Umbilical cord (tissue), 2 donors: ENCODE measurements around the gene BDKRB2. TPM values are rescaled to one million over a fixed set of nuclear protein-coding genes. Genes with fewer than 3 reads are reported as not detected.

ENCODE experiments used
- DNase-seq: peaks from one replicate; pipeline ENCODE4 v3.0.0-alpha.2; 2015; ENCODE audit warnings: low spot score
- total RNA-seq: library from RNA; depleted of rRNA; stranded (reverse); fragments of >200 nt; gene quantifications from one replicate; pipeline ENCODE4 v1.2.3, GENCODE V29; 2014; ENCODE audit warnings: low replicate concordance; ENCODE audit not compliant: insufficient read depth

BDKRB2 gene
- total RNA-seq, 1 donor from 2014 or later = 7.0 TPM

DNA sequence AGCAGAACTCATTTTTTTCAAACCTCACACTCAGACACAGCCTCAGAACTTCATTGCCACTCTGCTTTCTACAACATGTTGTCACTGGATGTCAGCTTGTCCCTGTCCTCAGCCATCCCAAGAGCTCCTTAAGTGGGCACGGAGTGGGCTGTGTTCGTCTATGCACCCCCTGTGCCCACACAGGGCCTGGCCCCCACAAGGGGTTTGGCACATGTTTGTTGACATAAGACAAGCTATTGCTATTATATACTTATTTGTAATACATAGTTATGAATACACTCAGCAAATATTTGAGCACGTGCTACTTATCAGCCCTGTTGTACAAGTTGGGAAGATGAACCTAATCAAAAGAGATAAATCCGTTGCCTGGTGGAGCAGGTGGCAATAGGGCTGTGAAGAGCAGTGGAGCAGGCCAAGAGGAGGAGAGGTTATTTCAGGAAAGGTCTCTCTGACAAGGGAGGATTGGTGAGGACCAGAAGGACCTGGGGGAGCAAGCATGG is 47.1 kb downstream of the BDKRB2 start:
- no peak for DNase-seq

DNA sequence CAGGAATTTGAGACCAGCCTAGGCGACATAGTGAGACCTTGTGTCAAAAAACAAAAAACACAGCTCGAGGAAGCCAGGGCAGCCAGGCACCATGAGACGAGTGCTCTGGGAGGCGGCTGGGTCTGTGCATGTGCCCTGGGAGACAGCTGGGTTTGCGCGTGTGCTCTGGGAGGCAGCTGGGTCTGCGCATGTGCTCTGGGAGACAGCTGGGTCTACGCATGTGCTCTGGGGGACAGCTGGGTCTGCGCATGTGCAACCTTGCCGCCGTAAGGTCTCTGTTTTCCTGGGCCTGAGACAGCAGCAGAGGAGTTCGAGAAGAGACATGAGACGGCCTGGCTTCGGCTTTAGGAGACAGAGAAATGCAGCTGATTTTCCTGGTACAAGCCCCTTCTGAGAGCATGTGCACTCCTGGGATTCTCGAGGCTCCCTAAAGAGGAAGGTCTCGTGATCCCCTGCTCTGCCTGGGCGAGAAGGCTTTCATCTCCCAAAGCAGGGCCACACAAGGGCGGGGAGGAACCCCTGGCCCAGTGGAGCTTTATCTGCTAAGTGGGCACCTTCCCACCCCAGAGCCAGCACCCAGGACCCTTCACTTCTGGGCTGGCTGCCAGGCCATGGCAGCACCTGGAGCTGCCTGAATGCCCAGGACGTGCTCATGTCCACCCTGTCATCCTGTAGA is 47.8 kb downstream of the BDKRB2 start:
- DNase-seq = no peak

DNA sequence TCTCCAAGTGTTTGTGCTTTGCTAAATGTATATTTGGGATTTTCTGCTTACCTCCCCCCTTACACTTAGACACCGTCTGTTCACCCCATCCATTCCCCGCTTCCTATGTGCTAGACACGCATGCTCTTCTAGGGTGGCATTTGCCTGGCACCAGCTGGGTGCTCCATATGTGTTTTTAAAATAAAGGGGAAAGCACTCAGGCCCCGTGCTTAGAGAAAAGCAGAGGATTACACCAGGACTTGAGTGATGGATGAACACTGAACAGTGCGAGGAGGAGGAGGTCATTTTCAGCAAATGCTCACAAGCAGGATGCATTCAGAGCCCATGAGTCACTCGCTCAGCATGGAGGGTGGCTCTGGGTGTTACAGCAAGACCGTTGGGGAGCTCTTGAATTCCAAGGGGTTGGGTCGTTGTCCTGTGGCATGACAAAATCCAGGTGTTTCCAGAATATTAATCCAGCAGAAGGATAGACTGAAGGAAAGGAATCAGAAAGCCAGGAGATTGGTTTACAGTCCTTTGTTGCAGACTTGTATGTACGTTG is 48.4 kb downstream of the BDKRB2 start:
- DNase-seq = peak; percentile 96

DNA sequence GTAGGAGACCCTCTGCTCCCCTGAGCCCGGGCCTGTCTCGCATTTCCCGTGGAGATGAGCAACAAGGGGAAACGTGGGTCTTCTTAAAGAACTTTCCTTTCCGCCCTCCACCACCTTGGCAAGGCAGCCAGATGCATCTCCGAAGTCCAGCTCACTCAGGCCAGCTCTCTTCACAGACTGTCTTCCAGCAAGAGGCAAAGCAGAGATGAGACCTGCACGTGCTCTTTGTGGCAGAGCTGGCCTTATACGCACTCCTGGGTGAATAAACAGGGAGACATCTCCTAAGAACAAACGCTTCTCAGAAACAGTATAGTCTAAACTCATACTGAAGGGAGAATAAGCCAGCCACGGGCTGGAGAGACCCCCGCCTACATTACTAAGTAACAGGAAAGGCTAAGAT is 50.0 kb downstream of the BDKRB2 start:
- DNase-seq = peak; percentile 63

DNA sequence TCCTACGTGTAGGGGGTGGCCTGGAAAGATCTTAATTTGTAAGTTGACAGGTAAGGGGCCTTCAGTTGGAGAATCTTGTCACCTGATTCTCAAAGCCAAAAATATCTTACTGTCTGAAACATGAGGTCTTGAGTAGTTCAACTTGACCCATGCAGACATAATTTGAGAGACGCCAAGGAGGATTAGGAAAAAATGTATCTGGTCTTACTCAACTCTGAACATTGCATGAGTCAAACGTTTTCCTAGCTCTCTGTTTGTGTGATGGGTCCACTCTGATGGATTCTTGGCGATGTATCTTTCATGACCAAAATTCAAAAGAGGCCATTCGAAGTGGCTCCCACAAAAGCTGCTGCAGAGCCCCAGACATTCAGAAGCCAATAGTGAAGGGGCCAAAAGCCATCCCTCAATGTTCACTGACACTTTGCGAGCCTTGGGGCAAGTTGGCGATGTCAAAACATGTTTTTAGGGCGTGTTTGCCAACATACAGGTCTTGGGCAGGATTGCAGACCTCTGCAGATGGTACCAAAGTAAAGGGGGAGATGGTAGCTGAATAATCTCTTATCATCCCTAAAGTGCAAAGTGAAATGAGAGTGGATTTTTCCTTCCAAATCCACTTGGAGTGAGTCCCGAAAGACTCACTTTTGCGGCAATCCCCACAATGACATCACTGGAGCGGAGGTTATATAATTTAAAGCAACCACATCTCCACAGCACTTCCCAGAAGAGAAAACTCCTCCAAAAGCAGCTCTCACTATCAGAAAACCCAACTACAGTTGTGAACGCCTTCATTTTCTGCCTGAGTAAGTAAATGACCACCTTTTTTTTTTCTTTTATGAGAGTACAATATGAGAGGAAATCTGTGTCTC is 51.1 kb downstream of the BDKRB2 start, which contains the start of gene BDKRB1:
Gene BDKRB1, plus strand, starts transcription at position 710 of the 866 bp plus-strand sequence. CDS start 7,473 bp downstream, outside the sequence.
- DNase-seq = peak; percentile 98

DNA sequence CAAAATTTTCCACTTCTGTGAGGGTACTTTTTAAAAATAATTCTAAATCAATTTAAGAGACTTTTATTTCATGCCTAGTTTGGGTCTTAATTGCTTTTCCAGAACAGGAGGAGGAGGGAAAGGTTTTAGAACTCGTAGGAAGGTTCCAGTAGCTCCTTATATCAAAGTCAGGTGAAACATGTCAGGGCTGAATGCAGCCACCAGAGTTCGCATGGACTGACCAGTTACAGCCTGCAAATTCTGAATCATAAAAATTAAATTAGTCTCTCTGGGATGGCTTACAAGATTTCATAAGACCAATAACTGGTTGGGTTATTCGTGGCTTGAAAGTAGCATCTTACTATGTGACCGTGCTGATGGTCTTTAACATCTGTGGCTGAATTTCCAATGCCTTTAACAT is 51.8 kb downstream of the BDKRB2 start:
- DNase-seq = peak; percentile 61

DNA sequence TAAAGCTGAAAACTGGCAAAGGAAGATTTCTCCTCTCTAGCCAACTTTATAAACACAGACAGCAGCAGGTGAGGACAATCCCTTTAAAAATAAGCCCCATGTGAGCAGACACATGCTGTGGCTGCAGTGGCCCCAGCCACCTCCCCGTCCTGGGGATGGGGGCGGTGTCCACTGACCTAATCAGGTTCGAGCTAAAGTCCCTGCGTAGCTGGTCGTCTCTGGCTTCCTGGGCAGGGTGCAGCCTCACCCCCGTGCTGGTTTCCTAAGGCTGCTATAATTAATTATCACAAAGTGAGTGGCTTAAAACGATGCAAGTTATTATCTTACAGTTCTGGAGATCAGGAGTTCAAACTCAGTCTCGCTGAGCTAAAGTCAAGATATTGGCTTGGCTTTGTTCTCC is 52.4 kb downstream of the BDKRB2 start:
- DNase-seq = no peak

DNA sequence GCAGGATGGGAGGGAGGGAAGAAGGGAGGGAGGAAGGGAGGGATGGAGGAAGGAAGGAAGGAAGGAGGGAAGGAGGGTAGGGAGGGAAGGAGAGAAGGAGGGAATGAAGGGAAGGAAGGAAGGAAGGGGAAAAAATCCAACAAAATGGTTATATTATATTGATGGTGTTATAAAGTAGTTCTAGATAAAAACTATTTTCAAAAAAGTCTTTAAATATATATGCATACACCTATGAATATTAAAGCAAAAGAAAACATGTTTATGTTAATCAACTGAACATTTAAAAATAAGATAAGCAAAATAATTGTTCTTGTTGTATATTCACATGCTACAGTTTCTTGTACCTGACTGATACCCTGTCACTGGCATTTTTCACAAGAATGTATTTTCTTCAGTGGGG is 53.3 kb downstream of the BDKRB2 start:
- no peak for DNase-seq

DNA sequence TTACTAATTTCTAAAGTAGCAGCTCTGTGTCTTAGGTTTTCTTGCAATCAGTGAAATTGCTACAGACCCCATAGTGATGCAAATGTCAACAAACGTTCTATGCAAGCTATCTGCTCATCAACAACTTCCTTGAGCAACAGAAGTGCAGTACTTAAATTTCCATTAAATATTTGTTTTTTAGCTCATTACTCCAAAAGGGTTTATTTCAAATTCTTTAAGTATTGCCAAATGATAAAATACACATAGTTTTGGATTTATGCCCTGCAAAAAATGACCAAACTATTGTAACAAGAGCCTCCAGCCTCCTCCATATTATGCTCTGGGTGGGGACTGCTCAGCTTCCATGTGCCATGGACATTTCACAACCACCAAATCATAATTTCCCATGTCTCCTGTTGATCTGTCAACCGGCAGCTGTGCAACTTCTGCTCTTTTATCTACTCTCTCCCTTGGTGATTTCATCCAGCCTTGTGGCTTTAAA is 55.7 kb downstream of the BDKRB2 start:
- DNase-seq = peak; percentile 65

DNA sequence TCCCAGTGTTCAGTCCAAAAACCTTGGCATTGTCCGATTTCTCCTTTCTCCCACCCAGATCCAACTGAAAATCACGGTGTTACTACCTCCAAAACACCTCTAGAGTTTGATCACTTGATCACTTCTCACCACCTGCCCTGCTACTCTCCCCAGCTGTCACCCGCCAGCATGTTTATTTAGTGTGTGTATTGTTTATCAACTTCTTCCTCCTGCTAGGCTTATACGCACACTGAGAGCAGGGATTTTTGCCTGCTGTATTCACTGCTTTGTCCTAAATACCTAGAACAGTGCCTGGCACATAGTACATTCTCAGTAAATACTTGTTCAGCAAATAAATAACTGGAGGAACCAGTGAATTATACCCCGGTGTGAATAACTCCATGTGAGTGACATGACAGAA is 56.4 kb downstream of the BDKRB2 start:
- no peak for DNase-seq

DNA sequence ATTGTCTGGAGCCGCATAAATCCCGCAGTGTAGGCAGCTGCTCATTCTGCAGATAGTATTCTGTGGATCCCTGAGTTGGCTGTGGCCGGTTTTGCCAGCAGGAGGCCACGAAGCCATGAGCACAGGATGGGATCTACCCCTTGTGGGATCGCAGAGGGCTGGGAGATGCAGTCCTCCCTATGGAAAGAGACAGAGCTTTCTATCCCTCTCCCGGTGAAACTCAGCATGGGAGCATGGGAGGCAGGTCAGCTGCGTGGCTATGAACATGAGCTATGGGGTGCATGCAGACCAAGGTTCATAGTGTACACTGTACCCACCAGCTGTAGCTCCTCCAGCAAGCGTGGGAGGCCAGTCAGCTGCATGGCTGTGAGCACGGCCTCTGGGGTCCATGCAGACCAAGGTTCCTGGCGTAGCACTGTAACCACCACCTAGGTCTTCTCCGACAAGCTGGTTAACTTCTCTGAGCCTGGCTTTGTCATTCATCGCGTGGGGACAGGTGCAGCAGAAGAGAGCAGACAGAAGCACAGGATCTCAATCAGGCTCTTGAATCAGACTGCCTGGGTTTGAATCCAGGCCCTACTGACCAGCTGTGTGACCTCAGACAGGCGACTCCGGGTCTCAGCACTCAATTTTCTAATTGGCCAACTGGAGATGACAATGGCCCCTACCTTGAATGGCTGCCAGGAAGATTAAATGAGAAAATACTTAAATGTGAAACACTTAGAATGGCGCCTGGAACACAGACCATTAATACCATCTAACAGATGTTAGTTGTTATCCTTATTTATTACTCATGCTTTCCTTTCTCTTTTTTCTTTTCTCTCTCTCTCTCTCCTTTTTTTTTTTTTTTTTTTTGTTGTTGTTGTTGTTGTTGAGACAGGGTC is 57.4 kb downstream of the BDKRB2 start:
- DNase-seq = no peak

DNA sequence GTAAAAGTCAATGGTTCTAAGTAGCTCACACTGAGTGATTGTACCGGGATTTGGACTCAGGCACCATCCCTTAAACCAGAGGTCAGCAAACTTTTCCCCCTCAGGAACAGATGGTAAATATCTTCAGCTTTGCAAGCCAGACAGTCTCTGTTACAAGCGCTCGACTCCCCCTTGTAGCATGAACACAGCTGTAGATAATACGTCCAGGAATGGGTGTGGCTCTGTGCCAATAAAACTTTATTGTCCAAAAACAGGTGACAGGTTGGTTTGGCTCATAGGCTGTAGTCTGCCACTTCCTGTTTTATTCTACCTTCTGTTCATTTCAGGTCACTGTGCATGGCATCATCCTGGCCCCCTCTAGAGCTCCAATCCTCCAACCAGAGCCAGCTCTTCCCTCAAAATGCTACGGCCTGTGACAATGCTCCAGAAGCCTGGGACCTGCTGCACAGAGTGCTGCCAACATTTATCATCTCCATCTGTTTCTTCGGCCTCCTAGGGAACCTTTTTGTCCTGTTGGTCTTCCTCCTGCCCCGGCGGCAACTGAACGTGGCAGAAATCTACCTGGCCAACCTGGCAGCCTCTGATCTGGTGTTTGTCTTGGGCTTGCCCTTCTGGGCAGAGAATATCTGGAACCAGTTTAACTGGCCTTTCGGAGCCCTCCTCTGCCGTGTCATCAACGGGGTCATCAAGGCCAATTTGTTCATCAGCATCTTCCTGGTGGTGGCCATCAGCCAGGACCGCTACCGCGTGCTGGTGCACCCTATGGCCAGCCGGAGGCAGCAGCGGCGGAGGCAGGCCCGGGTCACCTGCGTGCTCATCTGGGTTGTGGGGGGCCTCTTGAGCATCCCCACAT is 58.9 kb downstream of the BDKRB2 start:
- DNase-seq = no peak

DNA sequence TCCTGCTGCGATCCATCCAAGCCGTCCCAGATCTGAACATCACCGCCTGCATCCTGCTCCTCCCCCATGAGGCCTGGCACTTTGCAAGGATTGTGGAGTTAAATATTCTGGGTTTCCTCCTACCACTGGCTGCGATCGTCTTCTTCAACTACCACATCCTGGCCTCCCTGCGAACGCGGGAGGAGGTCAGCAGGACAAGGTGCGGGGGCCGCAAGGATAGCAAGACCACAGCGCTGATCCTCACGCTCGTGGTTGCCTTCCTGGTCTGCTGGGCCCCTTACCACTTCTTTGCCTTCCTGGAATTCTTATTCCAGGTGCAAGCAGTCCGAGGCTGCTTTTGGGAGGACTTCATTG is 59.5 kb downstream of the BDKRB2 start:
- no peak for DNase-seq

DNA sequence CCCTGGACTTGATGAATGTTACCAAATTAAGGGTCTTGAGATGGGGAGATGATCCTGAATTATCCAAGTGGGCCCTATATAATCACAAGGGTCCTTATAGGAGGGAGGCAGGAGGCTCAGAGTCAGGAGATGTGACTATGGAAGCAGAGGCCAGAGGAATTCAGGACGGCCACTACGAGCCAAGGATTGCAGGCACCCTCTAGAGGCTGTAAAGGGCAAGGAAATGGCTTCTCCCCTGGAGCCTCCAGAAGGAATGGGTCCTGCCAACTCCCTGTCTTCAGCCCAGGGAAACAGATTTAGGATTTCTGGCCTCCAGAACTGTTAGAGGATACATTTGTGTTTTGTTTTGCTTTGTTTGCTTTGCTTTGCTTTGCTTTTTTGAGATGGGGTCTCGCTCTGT is 60.2 kb downstream of the BDKRB2 start:
- DNase-seq = no peak

DNA sequence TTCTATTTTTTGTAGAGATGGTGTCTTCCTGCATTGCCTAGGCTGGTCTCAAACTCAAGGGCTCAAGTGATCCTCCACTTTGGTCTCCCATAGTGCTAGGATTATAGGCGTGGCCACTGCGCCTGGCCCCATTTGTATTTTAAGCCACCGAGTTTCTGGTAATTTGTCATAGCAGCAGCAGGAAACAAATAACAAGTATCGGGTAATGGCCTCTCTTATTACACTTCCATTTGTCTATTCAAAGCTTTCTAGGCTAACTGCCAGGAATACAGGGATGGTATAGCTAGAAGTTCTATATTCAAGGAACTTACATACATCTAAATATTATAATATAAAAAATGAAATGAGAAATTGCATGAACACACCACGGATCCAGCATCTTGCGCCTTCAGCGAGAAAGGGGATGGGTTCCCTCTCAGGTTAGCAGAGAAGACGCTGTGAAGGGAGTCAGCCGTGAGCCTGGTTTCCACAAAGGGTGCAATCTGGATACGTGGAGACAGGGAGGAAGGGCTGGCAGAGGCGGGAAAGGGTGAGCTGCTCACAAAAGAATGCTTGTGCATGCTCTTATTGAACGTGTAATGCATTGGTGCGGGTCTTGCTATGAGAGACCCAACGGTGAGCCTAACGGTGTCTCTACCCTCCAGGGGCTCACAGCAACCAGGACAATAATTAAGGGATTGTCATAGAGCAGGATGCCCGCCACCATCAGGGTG is 60.9 kb downstream of the BDKRB2 start:
- no peak for DNase-seq

DNA sequence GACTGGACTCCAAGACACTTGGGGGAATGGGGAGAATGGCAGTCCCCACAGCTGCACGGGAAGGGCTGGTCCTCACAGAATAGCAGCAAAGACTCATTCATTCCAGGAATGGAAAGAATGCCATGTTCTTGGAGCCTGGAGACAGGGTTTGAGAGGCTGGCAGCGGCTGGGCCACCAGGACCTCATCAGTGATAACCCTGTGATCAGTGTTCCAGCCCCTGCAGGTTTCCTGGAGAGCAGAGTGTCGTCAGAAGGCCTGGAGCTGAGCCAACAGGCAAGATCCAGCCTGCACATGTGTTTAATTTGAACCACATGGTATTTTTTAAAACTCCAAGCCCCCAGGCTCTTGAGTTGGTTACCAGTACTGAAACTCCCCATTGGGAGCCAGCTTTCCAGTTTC is 62.7 kb downstream of the BDKRB2 start:
- DNase-seq = peak; percentile 88

DNA sequence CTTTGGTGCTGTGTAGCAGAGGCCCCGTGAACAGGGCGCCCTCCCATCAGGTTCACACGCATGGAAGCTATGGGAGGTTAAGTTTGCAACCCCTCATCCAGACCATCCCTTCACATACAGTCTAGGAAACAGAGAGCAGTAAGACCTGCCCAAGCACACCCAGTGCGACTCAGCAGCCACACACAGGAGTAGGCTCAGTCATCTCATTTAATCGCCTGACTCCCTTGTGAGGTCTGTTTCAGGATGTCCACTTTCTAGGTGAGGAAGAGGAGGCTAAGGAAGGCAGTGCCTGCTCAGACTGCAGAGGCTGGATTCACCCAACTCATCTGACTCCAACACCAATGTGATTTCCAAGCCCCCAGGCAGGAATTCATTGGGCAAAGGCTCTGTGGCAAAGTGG is 63.3 kb downstream of the BDKRB2 start:
- DNase-seq = no peak

DNA sequence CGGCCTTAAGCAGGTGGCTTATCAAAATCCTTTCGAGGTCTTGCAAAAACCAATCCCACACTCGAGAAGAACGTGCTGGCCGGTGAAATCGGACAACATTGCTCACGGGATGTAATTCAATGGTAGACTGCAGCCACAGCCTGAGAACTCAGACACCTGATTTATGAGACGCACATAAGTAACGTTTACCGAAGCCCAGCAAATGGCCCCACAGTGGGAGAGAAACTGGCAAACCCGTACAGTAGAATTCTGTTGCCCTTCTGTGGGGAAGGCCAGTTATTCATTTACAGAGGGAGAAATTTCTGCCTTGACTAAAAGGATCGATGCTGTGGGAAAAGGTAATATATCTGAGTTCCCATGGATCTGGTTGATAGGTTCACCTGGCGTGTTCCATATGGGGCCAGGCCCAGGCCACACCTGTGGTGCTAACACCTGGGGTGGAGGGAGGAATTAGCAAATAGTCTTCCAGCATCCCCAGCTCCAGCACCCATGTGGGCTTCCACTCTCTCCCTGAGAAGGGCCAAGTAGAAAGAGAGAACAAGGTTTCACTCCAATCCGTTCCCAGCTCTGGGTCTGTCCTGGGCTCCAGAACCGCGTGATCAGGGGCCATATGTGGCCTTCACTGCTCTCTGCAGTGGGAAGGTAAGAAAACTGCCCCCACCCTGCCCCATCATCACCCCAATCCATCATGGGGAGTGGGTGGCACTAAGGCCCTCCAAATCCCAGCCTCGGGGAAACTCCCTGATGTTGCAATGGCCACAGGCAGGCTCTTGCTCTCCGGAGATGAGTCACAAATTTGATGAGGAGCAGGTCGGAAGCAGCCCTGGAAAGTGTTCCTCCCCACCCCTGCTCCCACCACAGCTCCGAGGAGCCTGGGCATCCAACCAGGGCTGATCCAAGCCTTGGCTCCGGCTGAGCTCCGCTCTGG is 64.1 kb downstream of the BDKRB2 start:
- peak; percentile 98 for DNase-seq

DNA sequence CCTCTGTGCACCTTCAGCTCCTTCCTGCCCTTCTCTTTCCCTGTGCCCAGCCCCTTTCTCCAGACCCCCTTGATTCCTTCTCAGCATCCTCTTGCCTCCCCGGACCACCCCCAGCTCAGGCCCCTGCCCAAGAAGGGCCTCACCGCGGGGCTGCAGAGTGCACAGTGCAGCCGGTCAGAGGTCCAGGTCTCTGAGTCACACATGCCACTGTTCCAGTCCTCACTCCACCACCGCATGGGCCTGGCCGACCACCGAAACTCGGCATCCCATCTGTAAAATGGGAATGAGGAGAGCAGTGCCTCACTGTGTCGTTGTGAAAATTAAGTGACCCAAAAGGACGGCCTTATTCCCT is 64.7 kb downstream of the BDKRB2 start:
- no peak for DNase-seq
